ENCODE measurements around the gene TRPC5OS.

Gene TRPC5OS

DNA sequence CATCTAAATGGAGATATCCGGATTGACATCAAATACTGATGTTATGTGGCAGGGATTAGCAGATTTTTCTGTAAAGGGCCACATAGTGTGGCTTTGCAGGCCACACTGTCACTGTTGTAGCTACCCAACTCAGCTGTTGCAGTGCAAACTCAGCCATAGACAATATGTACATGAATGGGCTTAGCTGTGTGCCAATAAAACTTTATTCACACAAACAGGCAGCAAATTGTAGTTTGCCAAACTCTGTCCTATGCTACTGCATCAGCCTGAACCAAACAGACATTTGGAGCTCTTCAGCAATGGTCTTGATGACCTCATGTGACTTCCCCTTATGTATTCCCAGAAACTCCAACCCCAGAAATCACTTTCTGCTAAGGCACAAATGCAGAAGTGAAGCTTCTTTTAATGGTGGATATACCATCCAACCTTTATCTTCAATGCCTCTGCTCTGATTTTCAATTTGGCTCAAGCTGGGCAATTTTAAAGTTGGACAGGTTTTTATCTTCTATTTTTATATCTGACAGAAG lies 18.4 kb upstream of the TRPC5OS start:
- Histone ChIP-seq H3K27ac (ENCODE audit: low read depth, low read length) (no peak overlapping the region), H3K79me2 (ENCODE audit: control insufficient read depth, low read length) (no peaks in the 10 kb centered on the region), H3K4me1 (ENCODE audit: control insufficient read depth, low read length) (no peaks in the 10 kb centered on the region), H4K20me1 (ENCODE audit: control insufficient read depth, insufficient read depth, low read depth, low read length) (no peaks in the 10 kb centered on the region), H3K36me3 (ENCODE audit: control insufficient read depth, low read length) (no peaks in the 10 kb centered on the region), H3K4me2 (ENCODE audit: low read length) (no peak overlapping the region), H3F3A (ENCODE audit: control insufficient read depth, insufficient read depth) (no peaks in the 10 kb centered on the region), H3K27me3 (ENCODE audit: control insufficient read depth, low read length) (no peaks in the 10 kb centered on the region), H3K9me3 (ENCODE audit: control insufficient read depth, insufficient read depth, low read length) (no peaks in the 10 kb centered on the region), H3K4me3 (ENCODE audit: low read length) (no peak overlapping the region), H3K9me2 (replicated peaks; ENCODE audit: control insufficient read depth, low read length) (no peaks in the 10 kb centered on the region)
- no peak for TF ChIP-seq EZH2phosphoT487 (IDR thresholded peaks at IDR 0.05; ENCODE audit: borderline replicate concordance, low read length)
- TF ChIP-seq, protein P1, sequence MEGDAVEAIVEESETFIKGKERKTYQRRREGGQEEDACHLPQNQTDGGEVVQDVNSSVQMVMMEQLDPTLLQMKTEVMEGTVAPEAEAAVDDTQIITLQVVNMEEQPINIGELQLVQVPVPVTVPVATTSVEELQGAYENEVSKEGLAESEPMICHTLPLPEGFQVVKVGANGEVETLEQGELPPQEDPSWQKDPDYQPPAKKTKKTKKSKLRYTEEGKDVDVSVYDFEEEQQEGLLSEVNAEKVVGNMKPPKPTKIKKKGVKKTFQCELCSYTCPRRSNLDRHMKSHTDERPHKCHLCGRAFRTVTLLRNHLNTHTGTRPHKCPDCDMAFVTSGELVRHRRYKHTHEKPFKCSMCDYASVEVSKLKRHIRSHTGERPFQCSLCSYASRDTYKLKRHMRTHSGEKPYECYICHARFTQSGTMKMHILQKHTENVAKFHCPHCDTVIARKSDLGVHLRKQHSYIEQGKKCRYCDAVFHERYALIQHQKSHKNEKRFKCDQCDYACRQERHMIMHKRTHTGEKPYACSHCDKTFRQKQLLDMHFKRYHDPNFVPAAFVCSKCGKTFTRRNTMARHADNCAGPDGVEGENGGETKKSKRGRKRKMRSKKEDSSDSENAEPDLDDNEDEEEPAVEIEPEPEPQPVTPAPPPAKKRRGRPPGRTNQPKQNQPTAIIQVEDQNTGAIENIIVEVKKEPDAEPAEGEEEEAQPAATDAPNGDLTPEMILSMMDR (IDR thresholded peaks at IDR 0.05; ENCODE audit: low read depth, low read length, poor library complexity, severe bottlenecking): no peak

DNA sequence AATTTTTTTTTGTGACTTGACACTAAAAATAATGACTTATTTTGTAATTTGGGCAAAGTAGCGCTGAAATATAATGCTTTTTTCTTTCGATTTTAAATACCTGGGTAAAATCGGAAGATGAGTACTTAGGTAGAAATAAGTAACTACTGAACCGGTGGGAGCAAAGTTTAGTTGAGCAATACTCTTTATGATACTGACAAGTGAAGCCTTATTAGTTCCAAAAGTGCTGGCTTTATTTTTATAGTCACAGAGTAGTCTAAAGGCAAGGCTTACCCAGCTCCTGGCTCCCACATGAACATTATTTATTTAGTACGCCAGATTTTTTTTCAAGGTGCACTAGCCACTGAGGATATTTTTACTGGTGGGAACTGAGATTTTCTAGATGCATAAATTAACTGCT lies 14.4 kb upstream of the TRPC5OS start:
- no peaks in the 10 kb centered on the region for H4K20me1 ChIP-seq (ENCODE audit: control insufficient read depth, insufficient read depth, low read depth, low read length)
- H3K36me3 ChIP-seq (ENCODE audit: control insufficient read depth, low read length): no peaks in the 10 kb centered on the region
- no peak overlapping the region for H3K27ac ChIP-seq (ENCODE audit: low read depth, low read length)
- no peaks in the 10 kb centered on the region for H3K9me3 ChIP-seq (ENCODE audit: control insufficient read depth, insufficient read depth, low read length)
- H3K79me2 ChIP-seq (ENCODE audit: control insufficient read depth, low read length): no peaks in the 10 kb centered on the region
- no peaks in the 10 kb centered on the region for H3K27me3 ChIP-seq (ENCODE audit: control insufficient read depth, low read length)
- no peak for TF ChIP-seq EZH2phosphoT487 (IDR thresholded peaks at IDR 0.05; ENCODE audit: borderline replicate concordance, low read length)
- TF ChIP-seq, protein P1 (IDR thresholded peaks at IDR 0.05; ENCODE audit: low read depth, low read length, poor library complexity, severe bottlenecking): no peak
- no peaks in the 10 kb centered on the region for H3K4me1 ChIP-seq (ENCODE audit: control insufficient read depth, low read length)
- no peaks in the 10 kb centered on the region for H3F3A ChIP-seq (ENCODE audit: control insufficient read depth, insufficient read depth)
- H3K4me3 ChIP-seq (ENCODE audit: low read length): no peak overlapping the region
- H3K4me2 ChIP-seq (ENCODE audit: low read length): no peak overlapping the region
- H3K9me2 ChIP-seq (replicated peaks; ENCODE audit: control insufficient read depth, low read length): no peaks in the 10 kb centered on the region

DNA sequence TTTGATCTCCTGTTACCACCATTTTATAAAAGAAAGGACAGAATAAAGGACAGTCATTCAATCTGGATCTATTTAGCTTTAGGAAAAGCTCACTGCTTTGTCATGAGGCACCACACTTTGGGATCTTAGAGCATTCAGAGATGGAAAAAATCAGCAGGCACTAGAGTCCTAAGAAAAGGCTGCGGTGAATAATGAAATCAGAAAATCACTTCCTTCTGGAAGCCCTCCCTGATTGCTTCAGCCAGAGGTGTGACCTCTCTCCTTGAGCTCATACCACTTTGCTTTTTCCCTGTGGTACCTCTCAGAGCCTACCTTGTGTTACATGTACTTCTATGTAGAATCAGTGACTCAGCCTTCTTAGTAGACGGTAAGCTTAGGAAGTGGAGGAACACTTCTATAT lies 8.7 kb upstream of the TRPC5OS start:
- TF ChIP-seq, protein P1 (IDR thresholded peaks at IDR 0.05; ENCODE audit: low read depth, low read length, poor library complexity, severe bottlenecking): no peak
- no peak for TF ChIP-seq EZH2phosphoT487 (IDR thresholded peaks at IDR 0.05; ENCODE audit: borderline replicate concordance, low read length)
- no peaks in the 10 kb centered on the region for H4K20me1 ChIP-seq (ENCODE audit: control insufficient read depth, insufficient read depth, low read depth, low read length)
- no peak overlapping the region for H3K27ac ChIP-seq (ENCODE audit: low read depth, low read length)
- no peaks in the 10 kb centered on the region for H3K9me2 ChIP-seq (replicated peaks; ENCODE audit: control insufficient read depth, low read length)
- no peak overlapping the region for H3K4me3 ChIP-seq (ENCODE audit: low read length)
- H3F3A ChIP-seq (ENCODE audit: control insufficient read depth, insufficient read depth): no peaks in the 10 kb centered on the region
- no peaks in the 10 kb centered on the region for H3K27me3 ChIP-seq (ENCODE audit: control insufficient read depth, low read length)
- H3K9me3 ChIP-seq (ENCODE audit: control insufficient read depth, insufficient read depth, low read length): no peaks in the 10 kb centered on the region
- no peak overlapping the region for H3K4me2 ChIP-seq (ENCODE audit: low read length)
- no peaks in the 10 kb centered on the region for H3K36me3 ChIP-seq (ENCODE audit: control insufficient read depth, low read length)
- H3K4me1 ChIP-seq (ENCODE audit: control insufficient read depth, low read length): no peaks in the 10 kb centered on the region
- H3K79me2 ChIP-seq (ENCODE audit: control insufficient read depth, low read length): no peaks in the 10 kb centered on the region

Data from DOHH2 (cell line).